Fibroblast of lung (primary cell): ENCODE results near the gene WWOX.

Experiments
- EZH2 ChIP-seq: IDR thresholded peaks from 2 replicates; pipeline ENCODE4 v1.5.1; 2012; ENCODE audit warnings: low read length, control low read depth, mild to moderate bottlenecking; ENCODE audit errors: missing control alignments
- TF ChIP-seq, protein P1 (sequence below), 2 donors: IDR thresholded peaks in 1 of 2; conservative IDR thresholded peaks in 1 of 2; 1 replicate in 1 of 2; 2 replicates in 1 of 2; pipeline ENCODE4 v1.5.1; 2011 to 2012; ENCODE audit warnings: low read length in 2 of 2, control low read depth in 1 of 2, inconsistent platforms in 1 of 2, low read depth in 1 of 2, mild to moderate bottlenecking in 1 of 2

DNA sequence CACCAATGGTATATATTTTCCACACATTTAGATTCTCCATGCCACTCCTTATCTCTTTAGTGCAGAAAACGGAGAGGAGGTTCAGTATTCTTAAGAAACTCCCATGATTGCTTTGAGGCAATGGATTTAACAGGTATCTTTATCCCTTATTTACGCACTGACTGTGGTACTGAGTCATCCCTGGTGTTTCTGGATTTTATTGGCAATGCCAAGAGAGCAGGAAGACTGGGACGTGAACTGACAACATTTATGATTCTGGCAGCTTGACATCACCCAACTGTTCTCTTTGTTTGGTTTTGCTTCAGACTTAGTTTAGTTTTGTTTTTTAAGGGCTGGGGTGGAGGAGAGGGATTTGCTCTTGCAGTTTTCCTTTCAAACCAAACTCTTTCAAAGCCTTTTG, 131.4 kb downstream of the WWOX start:
- no peak for TF ChIP-seq EZH2
- TF ChIP-seq, protein P1, sequence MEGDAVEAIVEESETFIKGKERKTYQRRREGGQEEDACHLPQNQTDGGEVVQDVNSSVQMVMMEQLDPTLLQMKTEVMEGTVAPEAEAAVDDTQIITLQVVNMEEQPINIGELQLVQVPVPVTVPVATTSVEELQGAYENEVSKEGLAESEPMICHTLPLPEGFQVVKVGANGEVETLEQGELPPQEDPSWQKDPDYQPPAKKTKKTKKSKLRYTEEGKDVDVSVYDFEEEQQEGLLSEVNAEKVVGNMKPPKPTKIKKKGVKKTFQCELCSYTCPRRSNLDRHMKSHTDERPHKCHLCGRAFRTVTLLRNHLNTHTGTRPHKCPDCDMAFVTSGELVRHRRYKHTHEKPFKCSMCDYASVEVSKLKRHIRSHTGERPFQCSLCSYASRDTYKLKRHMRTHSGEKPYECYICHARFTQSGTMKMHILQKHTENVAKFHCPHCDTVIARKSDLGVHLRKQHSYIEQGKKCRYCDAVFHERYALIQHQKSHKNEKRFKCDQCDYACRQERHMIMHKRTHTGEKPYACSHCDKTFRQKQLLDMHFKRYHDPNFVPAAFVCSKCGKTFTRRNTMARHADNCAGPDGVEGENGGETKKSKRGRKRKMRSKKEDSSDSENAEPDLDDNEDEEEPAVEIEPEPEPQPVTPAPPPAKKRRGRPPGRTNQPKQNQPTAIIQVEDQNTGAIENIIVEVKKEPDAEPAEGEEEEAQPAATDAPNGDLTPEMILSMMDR (conservative IDR thresholded peaks at IDR 0.05 in 1 of 2, IDR thresholded peaks at IDR 0.05 in 1 of 2; ENCODE audit: low read depth in 1 of 2, low read length in 2 of 2), result no peak
